MCF 10A (cell line): ENCODE measurements around the gene XPNPEP2. TPM values are rescaled to one million over a fixed set of nuclear protein-coding genes. Genes with fewer than 3 reads are reported as not detected.

ENCODE experiments used
- BruUV-seq: library from RNA; stranded (reverse); fragments of 400-500 nt; replicated peaks from 2 replicates; lab custom pipeline; 2021; lab: Mats Ljungman, UMichigan
- CTCF ChIA-PET: fragments of 300-600 bp; sonication (Branson Sonifier 250); formaldehyde crosslinking; extraction: SDS; loops from one replicate; lab custom pipeline; 2021; ENCODE audit warnings: antibody characterized with exemption, inconsistent platforms; lab: Yijun Ruan, JAX
- POLR2A ChIA-PET: fragments of 300-600, 350-650 bp; sonication (Branson Sonifier 250); formaldehyde crosslinking; extraction: SDS; loops from one replicate; lab custom pipeline; 2020; ENCODE audit warnings: antibody characterized with exemption, inconsistent platforms; lab: Yijun Ruan, JAX
- DNase-seq: peaks from one replicate; pipeline ENCODE4 v3.0.0-alpha.2; 2018; ENCODE audit not compliant: unreplicated experiment
- H3K27ac Mint-ChIP-seq: one replicate; pipeline ENCODE4 v1.8.0; 2022; ENCODE audit warnings: mild to moderate bottlenecking, low read depth, mixed read lengths; ENCODE audit not compliant: unreplicated experiment
- H3K27me3 Mint-ChIP-seq: one replicate; pipeline ENCODE4 v1.8.0; 2022; ENCODE audit warnings: mixed read lengths; ENCODE audit not compliant: insufficient read depth, unreplicated experiment
- H3K36me3 Mint-ChIP-seq: one replicate; pipeline ENCODE4 v1.8.0; 2022; ENCODE audit warnings: mild to moderate bottlenecking, moderate library complexity, mixed read lengths; ENCODE audit not compliant: insufficient read depth, unreplicated experiment
- H3K4me1 Mint-ChIP-seq: one replicate; pipeline ENCODE4 v1.8.0; 2022; ENCODE audit warnings: mixed read lengths; ENCODE audit not compliant: insufficient read depth, unreplicated experiment
- H3K4me3 Mint-ChIP-seq: one replicate; pipeline ENCODE4 v1.8.0; 2022; ENCODE audit warnings: mild to moderate bottlenecking, moderate library complexity, mixed read lengths; ENCODE audit not compliant: unreplicated experiment
- H3K9me3 Mint-ChIP-seq: one replicate; pipeline ENCODE4 v1.8.0; 2022; ENCODE audit warnings: mixed read lengths; ENCODE audit not compliant: unreplicated experiment
- intact Hi-C: fragments of 100-400 bp; cut with micrococcal nuclease; formaldehyde crosslinking; loops from 2 replicates; pipeline ENCODE4 v1.14.1; 2022
- total RNA-seq: library from RNA; stranded (reverse); gene quantifications from 2 replicates; pipeline ENCODE4 v1.2.3, GENCODE V29; 2022
- TF ChIP-seq, protein P1 (sequence below): fragments of 200-600 bp; IDR thresholded peaks from one replicate; pipeline ENCODE4 v1.8.0; 2022; ENCODE audit warnings: antibody characterized with exemption, mild to moderate bottlenecking; ENCODE audit not compliant: unreplicated experiment

XPNPEP2 gene
- total RNA-seq, 1 experiment from 2014 or later: not detected

DNA sequence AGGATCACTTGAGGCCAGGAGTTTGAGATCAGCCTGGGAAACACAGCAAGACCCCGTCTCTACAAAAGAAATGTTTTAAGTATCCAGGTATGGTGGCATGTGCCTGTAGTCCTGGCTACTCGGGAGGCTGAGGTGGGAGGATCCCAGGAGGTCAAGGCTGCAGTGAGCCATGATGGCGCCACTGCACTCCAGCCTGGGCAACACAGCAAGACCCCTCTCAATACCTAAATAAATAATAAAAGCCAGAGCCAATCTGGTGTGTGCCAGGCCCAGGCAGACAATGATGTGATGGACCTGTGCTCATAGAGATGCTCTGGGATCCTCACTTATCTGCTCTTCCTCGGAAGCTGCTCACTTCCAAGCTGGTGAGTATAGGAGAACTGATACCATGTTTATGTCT, 22.8 kb downstream of the XPNPEP2 start:
- Mint-ChIP-seq H3K4me1 (no peaks in the 10 kb centered on the region), H3K9me3 (no peaks in the 10 kb centered on the region), H3K4me3 (no peak overlapping the region), H3K36me3 (no peaks in the 10 kb centered on the region), H3K27ac (no peak overlapping the region), H3K27me3 (peaks cover 8% of the 10 kb centered on the region)
- intact Hi-C loops: no loop called here
- TF ChIP-seq, protein P1, sequence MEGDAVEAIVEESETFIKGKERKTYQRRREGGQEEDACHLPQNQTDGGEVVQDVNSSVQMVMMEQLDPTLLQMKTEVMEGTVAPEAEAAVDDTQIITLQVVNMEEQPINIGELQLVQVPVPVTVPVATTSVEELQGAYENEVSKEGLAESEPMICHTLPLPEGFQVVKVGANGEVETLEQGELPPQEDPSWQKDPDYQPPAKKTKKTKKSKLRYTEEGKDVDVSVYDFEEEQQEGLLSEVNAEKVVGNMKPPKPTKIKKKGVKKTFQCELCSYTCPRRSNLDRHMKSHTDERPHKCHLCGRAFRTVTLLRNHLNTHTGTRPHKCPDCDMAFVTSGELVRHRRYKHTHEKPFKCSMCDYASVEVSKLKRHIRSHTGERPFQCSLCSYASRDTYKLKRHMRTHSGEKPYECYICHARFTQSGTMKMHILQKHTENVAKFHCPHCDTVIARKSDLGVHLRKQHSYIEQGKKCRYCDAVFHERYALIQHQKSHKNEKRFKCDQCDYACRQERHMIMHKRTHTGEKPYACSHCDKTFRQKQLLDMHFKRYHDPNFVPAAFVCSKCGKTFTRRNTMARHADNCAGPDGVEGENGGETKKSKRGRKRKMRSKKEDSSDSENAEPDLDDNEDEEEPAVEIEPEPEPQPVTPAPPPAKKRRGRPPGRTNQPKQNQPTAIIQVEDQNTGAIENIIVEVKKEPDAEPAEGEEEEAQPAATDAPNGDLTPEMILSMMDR: no peak
- no TSS peak for BruUV-seq
- DNase-seq: no peak
- CTCF ChIA-PET: interaction anchor here (0.6 kb wide), 1 partner anchor 8 kb away, joined by 4 read pairs; no protein-coding TSS in a partner anchor
- POLR2A ChIA-PET: no interaction called here

DNA sequence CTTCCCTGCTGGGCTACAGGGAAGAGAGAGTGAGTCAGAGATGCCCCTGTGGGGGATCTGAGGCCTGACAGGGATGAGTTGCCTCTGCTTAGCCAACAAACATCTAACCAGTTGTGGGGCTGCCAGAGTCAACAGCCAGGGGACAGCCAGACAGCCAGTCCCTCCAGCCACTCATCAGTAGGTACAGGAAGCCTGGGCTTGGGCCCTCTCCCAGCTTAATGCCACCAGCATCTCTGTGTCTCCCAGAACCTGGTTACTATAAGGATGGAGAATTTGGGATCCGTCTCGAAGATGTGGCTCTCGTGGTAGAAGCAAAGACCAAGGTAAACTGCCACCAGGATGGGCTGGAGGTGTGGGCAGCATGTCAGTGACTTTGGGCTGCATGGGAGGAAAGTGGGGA, 23.7 kb downstream of the XPNPEP2 start:
- Mint-ChIP-seq H3K27me3 (peaks cover 8% of the 10 kb centered on the region), H3K4me1 (no peaks in the 10 kb centered on the region), H3K27ac (no peak overlapping the region), H3K4me3 (no peak overlapping the region), H3K9me3 (no peaks in the 10 kb centered on the region), H3K36me3 (no peaks in the 10 kb centered on the region)
- BruUV-seq: no TSS peak
- TF ChIP-seq, protein P1: no peak
- no peak for DNase-seq
- POLR2A ChIA-PET: no interaction called here
- intact Hi-C loops: no loop called here
- CTCF ChIA-PET: interaction anchor here (0.6 kb wide), 2 partner anchors 72 to 266 kb away, joined by 3 read pairs; no protein-coding TSS in a partner anchor

DNA sequence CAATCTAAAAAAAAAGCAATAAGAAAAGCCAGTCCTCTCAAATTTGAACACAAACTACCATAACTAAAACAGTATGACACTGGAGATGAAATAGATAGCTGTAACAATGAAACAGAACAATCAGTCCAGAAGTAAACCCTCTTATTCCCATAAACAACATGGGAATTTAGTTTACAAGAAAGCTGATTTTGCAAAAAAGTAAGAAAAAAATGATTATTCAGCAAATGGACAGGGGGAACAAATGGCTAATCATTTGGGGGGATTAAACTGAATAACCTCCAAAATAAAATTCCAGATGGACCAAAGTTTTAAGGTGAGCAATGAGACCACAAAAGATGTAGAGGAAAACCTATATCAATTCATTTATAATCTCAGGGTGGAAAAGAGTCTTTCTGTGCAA, 24.9 kb downstream of the XPNPEP2 start:
- Mint-ChIP-seq H3K4me3 (no peak overlapping the region), H3K4me1 (no peaks in the 10 kb centered on the region), H3K27ac (no peak overlapping the region), H3K36me3 (no peaks in the 10 kb centered on the region), H3K27me3 (peaks cover 8% of the 10 kb centered on the region), H3K9me3 (no peaks in the 10 kb centered on the region)
- TF ChIP-seq, protein P1: no peak
- no peak for DNase-seq
- ChIA-PET POLR2A (interaction anchor here (0.6 kb wide), 1 partner anchor 89 kb away, joined by 3 read pairs; no protein-coding TSS in a partner anchor), CTCF (interaction anchor here (1.4 kb wide), 1 partner anchor 10 kb away, joined by 5 read pairs; no protein-coding TSS in a partner anchor)
- BruUV-seq: no TSS peak
- intact Hi-C loops: no loop called here

DNA sequence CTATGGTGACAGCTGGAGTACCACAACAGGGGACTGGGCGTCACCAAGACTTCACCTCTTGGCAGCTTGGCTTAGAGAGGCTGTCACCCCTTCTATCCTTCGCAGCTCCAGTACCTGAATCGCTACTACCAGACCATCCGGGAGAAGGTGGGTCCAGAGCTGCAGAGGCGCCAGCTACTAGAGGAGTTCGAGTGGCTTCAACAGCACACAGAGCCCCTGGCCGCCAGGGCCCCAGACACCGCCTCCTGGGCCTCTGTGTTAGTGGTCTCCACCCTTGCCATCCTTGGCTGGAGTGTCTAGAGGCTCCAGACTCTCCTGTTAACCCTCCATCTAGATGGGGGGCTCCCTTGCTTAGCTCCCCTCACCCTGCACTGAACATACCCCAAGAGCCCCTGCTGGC, 29.4 kb downstream of the XPNPEP2 start:
- intact Hi-C loops: no loop called here
- Mint-ChIP-seq H3K36me3 (no peaks in the 10 kb centered on the region), H3K27ac (no peak overlapping the region), H3K27me3 (peaks cover 8% of the 10 kb centered on the region), H3K4me3 (no peak overlapping the region), H3K4me1 (no peaks in the 10 kb centered on the region), H3K9me3 (no peaks in the 10 kb centered on the region)
- ChIA-PET CTCF (interaction anchor here (0.7 kb wide), 1 partner anchor 114 kb away, joined by 3 read pairs; the partner anchor contains the start of gene APLN), POLR2A (no interaction called here)
- TF ChIP-seq, protein P1: no peak
- no peak for DNase-seq
- BruUV-seq: no TSS peak
